COLO829 (cell line): ENCODE measurements around the gene EGFLAM.
A peak's percentile ranks its signal among the peaks of the same experiment; 100 is the strongest.

Experiments used
- DNase-seq: peaks from one replicate; pipeline ENCODE4 v3.0.0; 2012; ENCODE audit warnings: low spot score

The EGFLAM gene

GRCh38 chr5:38258319-38259061 is at the start of gene EGFLAM:
Gene EGFLAM (plus strand): TSS chr5:38258559. CDS start chr5:38258755, 196 bp downstream.
- DNase-seq, result no peak

GRCh38 chr5:38208782-38209378 is 49.5 kb upstream of the EGFLAM start:
- peak; percentile 16 for DNase-seq

- DNase-seq, result no peak
Measured at GRCh38 chr5:38210676-38211353, 47.5 kb upstream of the EGFLAM start.

GRCh38 chr5:38211354-38211710 is 47.0 kb upstream of the EGFLAM start:
- DNase-seq, result no peak

- no peak for DNase-seq
Measured at GRCh38 chr5:38212307-38212706, 46.1 kb upstream of the EGFLAM start.

- no peak for DNase-seq
Measured at GRCh38 chr5:38226091-38226490, 32.3 kb upstream of the EGFLAM start.

GRCh38 chr5:38228914-38229313 is 29.4 kb upstream of the EGFLAM start:
- no peak for DNase-seq

- no peak for DNase-seq
Measured at GRCh38 chr5:38234737-38235136, 23.6 kb upstream of the EGFLAM start.

- no peak for DNase-seq
Measured at GRCh38 chr5:38237681-38238080, 20.7 kb upstream of the EGFLAM start.

- no peak for DNase-seq
Measured at GRCh38 chr5:38240212-38240611, 18.1 kb upstream of the EGFLAM start.

- no peak for DNase-seq
Measured at GRCh38 chr5:38241655-38242054, 16.7 kb upstream of the EGFLAM start.

GRCh38 chr5:38245307-38245706 is 13.1 kb upstream of the EGFLAM start:
- DNase-seq, result no peak

GRCh38 chr5:38249301-38249700 is 9.1 kb upstream of the EGFLAM start:
- DNase-seq, result no peak

GRCh38 chr5:38249812-38250211 is 8.5 kb upstream of the EGFLAM start:
- DNase-seq, result no peak

GRCh38 chr5:38250763-38251448 is 7.5 kb upstream of the EGFLAM start:
- no peak for DNase-seq

- DNase-seq, result no peak
Measured at GRCh38 chr5:38253759-38254158, 4.6 kb upstream of the EGFLAM start.

- no peak for DNase-seq
Measured at GRCh38 chr5:38257308-38258041, 884 bp upstream of the EGFLAM start.

GRCh38 chr5:38258042-38258318 is 379 bp upstream of the EGFLAM start:
- DNase-seq, result no peak

- DNase-seq, result no peak
Measured at GRCh38 chr5:38259062-38259808, 876 bp downstream of the EGFLAM start.

GRCh38 chr5:38259809-38260160 is 1.4 kb downstream of the EGFLAM start:
- no peak for DNase-seq

GRCh38 chr5:38263983-38264382 is 5.6 kb downstream of the EGFLAM start:
- no peak for DNase-seq
